ENCODE measurements around the gene CAMSAP2.

CAMSAP2 gene

DNA sequence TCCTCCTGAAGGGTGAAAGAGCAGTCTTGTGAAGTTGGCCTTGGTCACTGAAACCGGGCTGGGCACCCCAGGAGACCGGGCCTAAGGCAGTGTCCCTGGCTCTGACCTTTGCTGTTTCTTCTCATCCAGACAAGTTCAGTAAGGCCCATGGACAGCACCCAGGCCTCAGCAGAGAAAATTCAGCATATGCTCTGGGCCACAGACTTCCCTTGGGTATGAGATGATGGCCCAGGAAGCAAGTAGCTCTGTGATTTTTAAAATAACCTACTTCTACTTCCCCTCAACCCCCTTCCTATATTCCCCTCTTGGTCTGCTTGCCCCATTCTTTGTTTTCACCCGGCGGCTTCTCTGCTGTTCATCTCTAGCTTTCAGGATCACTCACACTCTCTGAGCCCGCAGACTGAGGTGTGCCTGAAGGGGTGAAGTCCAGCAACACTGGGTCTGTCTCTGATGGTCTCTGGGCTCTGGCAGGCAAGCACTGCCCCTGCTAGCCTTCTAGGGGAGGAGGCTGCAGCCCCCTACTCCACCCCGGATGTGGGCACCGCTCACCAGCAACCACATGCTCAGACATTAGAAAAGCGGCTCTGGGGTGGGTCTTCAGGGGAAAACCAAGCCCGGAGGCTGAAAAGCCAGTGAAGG, 131.2 kb downstream of the CAMSAP2 start:
- H3K36me3 ChIP-seq (ENCODE audit: low read depth): no peaks in the 10 kb centered on the region; the same call in 1 of the 2 replicates
- peaks cover 6% of the 10 kb centered on the region for H3K27me3 ChIP-seq (ENCODE audit: insufficient read depth, poor library complexity, severe bottlenecking)
- DNase-seq (ENCODE audit: low spot score): no peak
- no peaks in the 10 kb centered on the region for H3K4me1 ChIP-seq (ENCODE audit: insufficient read depth, poor library complexity, severe bottlenecking)
- H3K4me3 ChIP-seq (ENCODE audit: severe bottlenecking): no peak overlapping the region
- peak; percentile 13; the same call in 2 of the 3 replicates for ATAC-seq (ENCODE audit: low read depth)
- H3K27ac ChIP-seq (ENCODE audit: poor library complexity, severe bottlenecking): no peak overlapping the region
- TF ChIP-seq, protein P1, sequence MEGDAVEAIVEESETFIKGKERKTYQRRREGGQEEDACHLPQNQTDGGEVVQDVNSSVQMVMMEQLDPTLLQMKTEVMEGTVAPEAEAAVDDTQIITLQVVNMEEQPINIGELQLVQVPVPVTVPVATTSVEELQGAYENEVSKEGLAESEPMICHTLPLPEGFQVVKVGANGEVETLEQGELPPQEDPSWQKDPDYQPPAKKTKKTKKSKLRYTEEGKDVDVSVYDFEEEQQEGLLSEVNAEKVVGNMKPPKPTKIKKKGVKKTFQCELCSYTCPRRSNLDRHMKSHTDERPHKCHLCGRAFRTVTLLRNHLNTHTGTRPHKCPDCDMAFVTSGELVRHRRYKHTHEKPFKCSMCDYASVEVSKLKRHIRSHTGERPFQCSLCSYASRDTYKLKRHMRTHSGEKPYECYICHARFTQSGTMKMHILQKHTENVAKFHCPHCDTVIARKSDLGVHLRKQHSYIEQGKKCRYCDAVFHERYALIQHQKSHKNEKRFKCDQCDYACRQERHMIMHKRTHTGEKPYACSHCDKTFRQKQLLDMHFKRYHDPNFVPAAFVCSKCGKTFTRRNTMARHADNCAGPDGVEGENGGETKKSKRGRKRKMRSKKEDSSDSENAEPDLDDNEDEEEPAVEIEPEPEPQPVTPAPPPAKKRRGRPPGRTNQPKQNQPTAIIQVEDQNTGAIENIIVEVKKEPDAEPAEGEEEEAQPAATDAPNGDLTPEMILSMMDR (IDR thresholded peaks at IDR 0.05; ENCODE audit: poor library complexity, severe bottlenecking): no peak
- H3K9me3 ChIP-seq (ENCODE audit: severe bottlenecking): no peaks in the 10 kb centered on the region

DNA sequence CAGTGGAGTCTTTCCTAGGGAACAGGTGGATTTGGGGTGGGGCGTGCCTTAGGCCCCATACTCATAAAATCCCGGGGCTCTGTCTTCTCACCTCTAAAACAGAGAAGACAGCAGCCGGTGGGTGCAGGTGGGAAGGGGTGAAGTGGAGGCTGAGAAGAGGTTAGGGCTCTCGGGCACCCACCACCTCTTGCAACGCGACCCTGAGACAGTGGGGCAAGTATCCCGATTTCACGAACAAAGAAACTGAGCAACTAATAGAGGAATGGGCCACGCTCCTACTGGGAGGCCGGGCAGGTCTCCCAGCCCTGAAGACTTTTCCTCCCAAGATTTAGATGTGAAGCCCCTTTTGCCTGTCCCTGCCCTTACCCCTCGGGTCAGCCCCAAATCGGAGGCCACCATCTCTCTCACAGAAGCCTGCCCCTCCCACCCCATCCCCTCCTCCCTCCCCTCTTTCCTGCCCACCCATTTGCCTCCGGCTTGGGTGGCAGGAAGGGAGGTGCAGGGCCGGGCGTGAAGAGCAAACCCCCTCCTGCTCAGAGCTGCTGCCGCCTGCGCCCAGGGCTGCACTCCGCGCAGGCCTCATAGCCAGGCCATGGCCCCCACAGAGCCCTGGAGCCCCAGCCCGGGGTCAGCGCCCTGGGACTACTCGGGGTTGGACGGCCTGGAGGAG, 133.9 kb downstream of the CAMSAP2 start, which contains the start of gene GPR25:
Gene GPR25 (plus strand): TSS at position 536 of the 670 bp plus-strand sequence. CDS start 57 bp downstream, at position 593.
- Histone ChIP-seq H3K36me3 (ENCODE audit: low read depth) (no peaks in the 10 kb centered on the region), H3K4me3 (ENCODE audit: severe bottlenecking) (peak within 1 kb of the TSS; percentile 4), H3K9me3 (ENCODE audit: severe bottlenecking) (no peaks in the 10 kb centered on the region), H3K27ac (ENCODE audit: poor library complexity, severe bottlenecking) (no peak within 1 kb of the TSS), H3K27me3 (ENCODE audit: insufficient read depth, poor library complexity, severe bottlenecking) (peaks cover 6% of the 10 kb centered on the region), H3K4me1 (ENCODE audit: insufficient read depth, poor library complexity, severe bottlenecking) (no peaks in the 10 kb centered on the region)
- TF ChIP-seq, protein P1 (IDR thresholded peaks at IDR 0.05; ENCODE audit: poor library complexity, severe bottlenecking): no peak
- ATAC-seq (ENCODE audit: low read depth): no peak; the same call in 2 of the 3 replicates
- no peak for DNase-seq (ENCODE audit: low spot score)

DNA sequence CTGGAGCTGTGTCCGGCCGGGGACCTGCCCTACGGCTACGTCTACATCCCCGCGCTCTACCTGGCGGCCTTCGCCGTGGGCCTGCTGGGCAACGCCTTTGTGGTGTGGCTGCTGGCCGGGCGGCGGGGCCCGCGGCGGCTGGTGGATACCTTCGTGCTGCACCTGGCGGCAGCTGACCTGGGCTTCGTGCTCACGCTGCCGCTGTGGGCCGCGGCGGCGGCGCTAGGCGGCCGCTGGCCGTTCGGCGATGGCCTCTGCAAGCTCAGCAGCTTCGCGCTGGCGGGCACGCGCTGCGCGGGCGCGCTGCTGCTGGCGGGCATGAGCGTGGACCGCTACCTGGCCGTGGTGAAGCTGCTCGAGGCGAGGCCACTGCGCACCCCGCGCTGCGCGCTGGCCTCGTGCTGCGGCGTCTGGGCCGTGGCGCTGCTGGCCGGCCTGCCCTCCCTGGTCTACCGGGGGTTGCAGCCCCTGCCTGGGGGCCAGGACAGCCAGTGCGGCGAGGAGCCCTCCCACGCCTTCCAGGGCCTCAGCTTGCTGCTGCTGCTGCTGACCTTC, 134.5 kb downstream of the CAMSAP2 start:
- no peaks in the 10 kb centered on the region for H3K9me3 ChIP-seq (ENCODE audit: severe bottlenecking)
- no peaks in the 10 kb centered on the region for H3K36me3 ChIP-seq (ENCODE audit: low read depth)
- TF ChIP-seq, protein P1 (IDR thresholded peaks at IDR 0.05; ENCODE audit: poor library complexity, severe bottlenecking): no peak
- no peak overlapping the region for H3K27ac ChIP-seq (ENCODE audit: poor library complexity, severe bottlenecking)
- H3K4me3 ChIP-seq (ENCODE audit: severe bottlenecking): peak overlapping the region; percentile 4
- peaks cover 6% of the 10 kb centered on the region for H3K27me3 ChIP-seq (ENCODE audit: insufficient read depth, poor library complexity, severe bottlenecking)
- DNase-seq (ENCODE audit: low spot score): no peak
- peak; percentile 56 for ATAC-seq (ENCODE audit: low read depth)
- H3K4me1 ChIP-seq (ENCODE audit: insufficient read depth, poor library complexity, severe bottlenecking): no peaks in the 10 kb centered on the region

DNA sequence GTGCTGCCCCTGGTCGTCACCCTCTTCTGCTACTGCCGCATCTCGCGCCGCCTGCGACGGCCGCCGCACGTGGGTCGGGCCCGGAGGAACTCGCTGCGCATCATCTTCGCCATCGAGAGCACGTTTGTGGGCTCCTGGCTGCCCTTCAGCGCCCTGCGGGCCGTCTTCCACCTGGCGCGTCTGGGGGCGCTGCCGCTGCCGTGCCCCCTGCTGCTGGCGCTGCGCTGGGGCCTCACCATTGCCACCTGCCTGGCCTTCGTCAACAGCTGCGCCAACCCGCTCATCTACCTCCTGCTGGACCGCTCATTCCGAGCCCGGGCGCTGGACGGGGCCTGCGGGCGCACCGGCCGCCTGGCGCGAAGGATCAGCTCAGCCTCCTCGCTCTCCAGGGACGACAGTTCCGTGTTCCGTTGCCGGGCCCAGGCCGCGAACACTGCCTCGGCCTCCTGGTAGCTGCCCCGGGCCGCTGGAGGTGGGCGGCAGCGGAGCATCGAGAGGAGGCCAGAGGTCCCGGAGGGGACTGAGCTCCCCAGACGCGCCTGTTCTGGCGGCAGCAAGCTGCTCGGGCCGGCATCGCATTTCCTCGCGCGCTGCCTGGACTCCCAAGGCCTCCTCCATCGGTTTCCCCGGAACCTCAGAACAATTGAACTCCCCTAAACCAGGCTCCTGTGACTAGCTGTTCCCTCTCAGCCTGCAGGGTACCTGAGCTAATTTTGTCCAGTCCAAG, 135.1 kb downstream of the CAMSAP2 start:
- Histone ChIP-seq H3K4me1 (ENCODE audit: insufficient read depth, poor library complexity, severe bottlenecking) (no peaks in the 10 kb centered on the region), H3K36me3 (ENCODE audit: low read depth) (no peaks in the 10 kb centered on the region), H3K9me3 (ENCODE audit: severe bottlenecking) (no peaks in the 10 kb centered on the region), H3K27me3 (ENCODE audit: insufficient read depth, poor library complexity, severe bottlenecking) (peaks cover 6% of the 10 kb centered on the region), H3K4me3 (ENCODE audit: severe bottlenecking) (no peak overlapping the region), H3K27ac (ENCODE audit: poor library complexity, severe bottlenecking) (no peak overlapping the region)
- DNase-seq (ENCODE audit: low spot score) (no peak), ATAC-seq (ENCODE audit: low read depth) (no peak)
- TF ChIP-seq, protein P1 (IDR thresholded peaks at IDR 0.05; ENCODE audit: poor library complexity, severe bottlenecking): no peak

All from RWPE2 (cell line).